Neural cell (in vitro differentiated cells): ENCODE data around the gene CROCC2. TPM values are rescaled to one million over a fixed set of nuclear protein-coding genes. Genes with fewer than 3 reads are reported as not detected.

ENCODE experiments used
- H2AFZ ChIP-seq: fragments of 200-600, 300-800 bp; sonication (generic), shearing (Covaris generic); 2 replicates; pipeline ENCODE4 v1.6.0; 2014; ENCODE audit warnings: low read depth, mild to moderate bottlenecking, antibody characterized with exemption, low read length, moderate library complexity
- H3F3A ChIP-seq: fragments of 200-600 bp; shearing (Covaris generic); 2 replicates; pipeline ENCODE4 v1.6.1; 2016; ENCODE audit warnings: mild to moderate bottlenecking, moderate library complexity, mixed read lengths, antibody characterized with exemption, low read length; ENCODE audit not compliant: insufficient read depth, poor library complexity, severe bottlenecking
- H3K27ac ChIP-seq: fragments of 200-600, 300-800 bp; sonication (generic), shearing (Covaris generic); 2 replicates; pipeline ENCODE4 v1.5.1; 2014; ENCODE audit warnings: mild to moderate bottlenecking, low read length, moderate library complexity
- H3K27me3 ChIP-seq: fragments of 300-800, 200-600 bp; sonication (generic), shearing (Covaris generic); 2 replicates; pipeline ENCODE4 v1.6.0; 2014; ENCODE audit warnings: mild to moderate bottlenecking, low read depth, low read length, moderate library complexity; ENCODE audit not compliant: insufficient read depth
- H3K36me3 ChIP-seq: fragments of 300-800, 200-600 bp; sonication (generic), shearing (Covaris generic); 2 replicates; pipeline ENCODE4 v1.5.1; 2014; ENCODE audit warnings: mild to moderate bottlenecking, antibody characterized with exemption, low read length, moderate library complexity; ENCODE audit not compliant: insufficient read depth
- H3K4me2 ChIP-seq: fragments of 300-800, 200-600 bp; sonication (generic), shearing (Covaris generic); 2 replicates; pipeline ENCODE4 v1.6.0; 2014; ENCODE audit warnings: mild to moderate bottlenecking, low read length
- H3K4me3 ChIP-seq: fragments of 300-800, 200-600 bp; sonication (generic), shearing (Covaris generic); 2 replicates; pipeline ENCODE4 v1.5.1; 2014; ENCODE audit warnings: mild to moderate bottlenecking, low read length, moderate library complexity
- H3K79me2 ChIP-seq: fragments of 200-600 bp; shearing (Covaris generic); replicated peaks from 2 replicates; pipeline ENCODE4 v1.6.0; 2014; ENCODE audit warnings: mild to moderate bottlenecking, low read length, moderate library complexity; ENCODE audit not compliant: insufficient read depth
- H3K9ac ChIP-seq: fragments of 300-800, 200-600 bp; sonication (generic), shearing (Covaris generic); 2 replicates; pipeline ENCODE4 v1.6.1; 2016; ENCODE audit warnings: mild to moderate bottlenecking, low read length, mixed read lengths
- H3K9me2 ChIP-seq: fragments of 200-600 bp; shearing (Covaris generic); 2 replicates; pipeline ENCODE4 v1.6.1; 2016; ENCODE audit warnings: mild to moderate bottlenecking, low read length, mixed read lengths; ENCODE audit not compliant: insufficient read depth
- H3K9me3 ChIP-seq: fragments of 200-600, 300-800 bp; sonication (generic), shearing (Covaris generic); 2 replicates; pipeline ENCODE4 v1.6.1; 2016; ENCODE audit warnings: mild to moderate bottlenecking, mixed run types, low read length, moderate library complexity, mixed read lengths
- H4K20me1 ChIP-seq: fragments of 200-600 bp; shearing (Covaris generic); 2 replicates; pipeline ENCODE4 v1.6.1; 2016; ENCODE audit warnings: mild to moderate bottlenecking, mixed run types; ENCODE audit not compliant: insufficient read depth
- CTCF ChIP-seq: fragments of 450-650 bp; IDR thresholded peaks from 2 replicates; pipeline ENCODE4 v1.5.1; 2014; ENCODE audit warnings: antibody characterized with exemption, mild to moderate bottlenecking, moderate library complexity; ENCODE audit not compliant: poor library complexity, severe bottlenecking
- EP300 ChIP-seq: fragments of 450-650 bp; conservative IDR thresholded peaks from 2 replicates; pipeline ENCODE4 v1.6.1; 2014; ENCODE audit warnings: antibody characterized with exemption, mild to moderate bottlenecking, moderate library complexity; ENCODE audit not compliant: poor library complexity, severe bottlenecking
- EZH2 ChIP-seq: fragments of 200-600, 300-800 bp; shearing (Covaris generic), sonication (generic); IDR thresholded peaks from 2 replicates; pipeline ENCODE4 v1.6.1; 2014; ENCODE audit warnings: antibody characterized with exemption, low read length, borderline replicate concordance, mild to moderate bottlenecking; ENCODE audit not compliant: insufficient read depth, poor library complexity, severe bottlenecking
- MXI1 ChIP-seq: fragments of 450-650 bp; conservative IDR thresholded peaks from 2 replicates; pipeline ENCODE4 v1.6.1; 2014; ENCODE audit warnings: antibody characterized with exemption, mild to moderate bottlenecking; ENCODE audit not compliant: poor library complexity, severe bottlenecking
- POLR2AphosphoS5 ChIP-seq: IDR thresholded peaks from 2 replicates; pipeline ENCODE4 v1.6.1; 2012
- RAD21 ChIP-seq: fragments of 450-650 bp; conservative IDR thresholded peaks from 2 replicates; pipeline ENCODE4 v1.6.1; 2014; ENCODE audit warnings: antibody characterized with exemption, mild to moderate bottlenecking, moderate library complexity
- SMC3 ChIP-seq: fragments of 450-650 bp; conservative IDR thresholded peaks from 2 replicates; pipeline ENCODE4 v1.6.1; 2014; ENCODE audit warnings: antibody characterized with exemption, mild to moderate bottlenecking, moderate library complexity; ENCODE audit not compliant: poor library complexity
- TAF1 ChIP-seq: IDR thresholded peaks from 2 replicates; pipeline ENCODE4 v1.6.1; 2012; ENCODE audit warnings: low read depth
- polyA plus RNA-seq: library from polyadenylated mRNA; depleted of rRNA; stranded (reverse); fragments of >200 nt; gene quantifications from 2 replicates; pipeline ENCODE4 v1.2.3, GENCODE V29; 2014
- TF ChIP-seq, protein P1 (sequence below): IDR thresholded peaks from 2 replicates; pipeline ENCODE4 v1.6.1; 2012; ENCODE audit warnings: borderline replicate concordance

The CROCC2 gene
- polyA plus RNA-seq, 1 donor from 2014 or later = 0.09 TPM

DNA sequence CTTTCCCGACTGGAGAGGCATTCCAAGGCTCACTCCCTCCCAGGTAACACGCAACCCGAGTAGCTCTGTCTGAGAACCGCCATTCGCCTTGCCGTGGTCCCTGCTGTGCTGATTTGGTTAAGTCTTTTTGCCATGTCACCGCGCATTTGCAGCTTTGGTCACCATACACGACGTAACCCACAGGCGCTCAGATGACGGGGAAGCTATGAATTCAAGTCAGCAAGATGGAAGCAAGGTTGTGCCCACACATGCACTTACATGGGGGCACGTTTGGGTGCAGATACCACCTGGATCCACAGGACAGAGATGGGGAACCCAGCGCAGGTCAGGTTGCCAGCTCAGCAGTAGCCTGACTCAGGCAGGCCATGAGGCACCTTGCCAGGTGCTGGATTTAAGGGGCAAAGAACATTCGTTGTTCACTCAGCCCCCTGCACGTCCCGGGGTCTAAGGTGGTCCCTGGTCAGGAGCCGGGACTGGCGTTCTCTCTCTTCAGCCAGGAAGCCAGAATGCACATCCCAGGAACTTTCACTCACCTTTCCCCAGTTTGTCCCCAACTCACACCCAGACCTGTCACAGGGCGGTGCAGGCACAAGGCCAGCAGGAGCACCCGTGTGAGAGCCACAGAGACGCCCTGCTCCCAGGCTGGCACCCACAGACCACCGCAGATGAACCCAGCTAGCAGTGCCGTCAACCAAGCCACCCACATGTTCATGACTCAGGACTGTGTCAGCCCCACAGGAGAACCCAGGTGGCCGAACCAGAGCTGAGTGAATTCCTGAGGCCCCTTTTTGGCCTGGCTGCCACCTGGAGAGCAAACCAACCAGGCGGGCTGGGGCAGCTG is 112.1 kb downstream of the CROCC2 start:
- TF ChIP-seq EP300 (no peak), MXI1 (no peak), SMC3 (no peak), POLR2AphosphoS5 (no peak), EZH2 (no peak), TAF1 (no peak), CTCF (no peak), RAD21 (no peak)
- TF ChIP-seq, protein P1, sequence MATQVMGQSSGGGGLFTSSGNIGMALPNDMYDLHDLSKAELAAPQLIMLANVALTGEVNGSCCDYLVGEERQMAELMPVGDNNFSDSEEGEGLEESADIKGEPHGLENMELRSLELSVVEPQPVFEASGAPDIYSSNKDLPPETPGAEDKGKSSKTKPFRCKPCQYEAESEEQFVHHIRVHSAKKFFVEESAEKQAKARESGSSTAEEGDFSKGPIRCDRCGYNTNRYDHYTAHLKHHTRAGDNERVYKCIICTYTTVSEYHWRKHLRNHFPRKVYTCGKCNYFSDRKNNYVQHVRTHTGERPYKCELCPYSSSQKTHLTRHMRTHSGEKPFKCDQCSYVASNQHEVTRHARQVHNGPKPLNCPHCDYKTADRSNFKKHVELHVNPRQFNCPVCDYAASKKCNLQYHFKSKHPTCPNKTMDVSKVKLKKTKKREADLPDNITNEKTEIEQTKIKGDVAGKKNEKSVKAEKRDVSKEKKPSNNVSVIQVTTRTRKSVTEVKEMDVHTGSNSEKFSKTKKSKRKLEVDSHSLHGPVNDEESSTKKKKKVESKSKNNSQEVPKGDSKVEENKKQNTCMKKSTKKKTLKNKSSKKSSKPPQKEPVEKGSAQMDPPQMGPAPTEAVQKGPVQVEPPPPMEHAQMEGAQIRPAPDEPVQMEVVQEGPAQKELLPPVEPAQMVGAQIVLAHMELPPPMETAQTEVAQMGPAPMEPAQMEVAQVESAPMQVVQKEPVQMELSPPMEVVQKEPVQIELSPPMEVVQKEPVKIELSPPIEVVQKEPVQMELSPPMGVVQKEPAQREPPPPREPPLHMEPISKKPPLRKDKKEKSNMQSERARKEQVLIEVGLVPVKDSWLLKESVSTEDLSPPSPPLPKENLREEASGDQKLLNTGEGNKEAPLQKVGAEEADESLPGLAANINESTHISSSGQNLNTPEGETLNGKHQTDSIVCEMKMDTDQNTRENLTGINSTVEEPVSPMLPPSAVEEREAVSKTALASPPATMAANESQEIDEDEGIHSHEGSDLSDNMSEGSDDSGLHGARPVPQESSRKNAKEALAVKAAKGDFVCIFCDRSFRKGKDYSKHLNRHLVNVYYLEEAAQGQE = no peak
- no peak overlapping the region for H3K4me3 ChIP-seq
- H3K9ac ChIP-seq = no peak overlapping the region

DNA sequence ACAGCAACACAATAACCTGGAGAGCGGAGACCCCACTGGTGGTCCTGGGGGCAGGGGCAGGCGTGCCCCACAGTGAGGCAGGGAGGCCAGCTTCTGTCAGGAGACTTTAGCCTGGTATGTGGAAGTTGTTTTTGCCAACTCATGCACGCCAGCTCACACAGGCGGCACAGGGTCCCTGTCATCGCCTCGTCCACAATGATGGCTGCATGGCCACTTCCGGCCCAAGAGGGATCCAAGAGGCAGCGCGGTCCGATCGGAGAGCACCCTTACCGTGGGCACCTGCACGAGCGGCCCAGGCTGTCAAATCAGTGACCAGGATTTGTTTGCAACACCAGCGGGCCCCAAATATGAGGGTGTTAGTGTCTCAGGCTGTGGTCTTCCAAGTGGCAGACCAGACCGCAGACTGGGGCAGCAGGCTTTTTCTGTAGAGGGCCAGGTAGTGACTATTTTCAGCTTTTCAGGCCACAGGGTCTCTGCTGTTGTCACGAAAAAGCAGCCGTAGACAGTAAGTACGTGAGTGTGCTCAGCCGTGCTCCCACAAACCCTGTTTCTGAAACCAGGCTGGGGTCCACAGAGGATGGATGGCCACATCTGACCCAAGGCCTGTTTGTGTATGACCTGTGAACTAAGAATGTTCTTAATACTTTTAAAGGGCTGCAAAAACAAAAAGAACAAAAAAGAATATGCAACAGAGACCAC is 113.5 kb downstream of the CROCC2 start:
- TF ChIP-seq EP300 (no peak), CTCF (no peak)
- H3K9ac ChIP-seq = no peak overlapping the region
- no peaks in the 10 kb centered on the region for H3K9me2 ChIP-seq
- no peaks in the 10 kb centered on the region for H3K36me3 ChIP-seq
- H3K9me3 ChIP-seq = peaks cover 2% of the 10 kb centered on the region
- no peak overlapping the region for H2AFZ ChIP-seq
- no peaks in the 10 kb centered on the region for H3F3A ChIP-seq
- H4K20me1 ChIP-seq = no peaks in the 10 kb centered on the region
- H3K27ac ChIP-seq = no peak overlapping the region
- no peak overlapping the region for H3K4me3 ChIP-seq
- H3K27me3 ChIP-seq = no peaks in the 10 kb centered on the region
- H3K79me2 ChIP-seq = no peaks in the 10 kb centered on the region
- H3K4me2 ChIP-seq = no peak overlapping the region

More for the DNA sequence above, 112.1 kb downstream of the CROCC2 start:
- no peak overlapping the region for H3K27ac ChIP-seq
- no peaks in the 10 kb centered on the region for H3K79me2 ChIP-seq
- no peaks in the 10 kb centered on the region for H3K27me3 ChIP-seq
- H2AFZ ChIP-seq = no peak overlapping the region
- no peaks in the 10 kb centered on the region for H3K9me2 ChIP-seq
- H3F3A ChIP-seq = no peaks in the 10 kb centered on the region
- H3K9me3 ChIP-seq = peaks cover 2% of the 10 kb centered on the region
- H4K20me1 ChIP-seq = no peaks in the 10 kb centered on the region
- H3K4me2 ChIP-seq = no peak overlapping the region
- H3K36me3 ChIP-seq = no peaks in the 10 kb centered on the region
